IMR-90 (cell line): ENCODE data around the gene EIF3M.

Experiments
- CEBPB ChIP-seq: IDR thresholded peaks from 2 replicates; pipeline ENCODE4 v1.6.1; 2012; ENCODE audit warnings: low read depth, low read length, improper control_type of control experiment
- MXI1 ChIP-seq: IDR thresholded peaks from 2 replicates; pipeline ENCODE4 v1.6.1; 2012; ENCODE audit warnings: low read depth, mild to moderate bottlenecking, low read length, moderate library complexity, borderline replicate concordance
- POLR2A ChIP-seq: IDR thresholded peaks from 2 replicates; pipeline ENCODE4 v1.6.1; 2012; ENCODE audit warnings: mild to moderate bottlenecking, low read depth, low read length
- TF ChIP-seq, protein P1 (sequence below): conservative IDR thresholded peaks from 2 replicates; pipeline ENCODE4 v1.5.1; 2012; ENCODE audit warnings: mild to moderate bottlenecking, low read depth, low read length, improper control_type of control experiment

DNA sequence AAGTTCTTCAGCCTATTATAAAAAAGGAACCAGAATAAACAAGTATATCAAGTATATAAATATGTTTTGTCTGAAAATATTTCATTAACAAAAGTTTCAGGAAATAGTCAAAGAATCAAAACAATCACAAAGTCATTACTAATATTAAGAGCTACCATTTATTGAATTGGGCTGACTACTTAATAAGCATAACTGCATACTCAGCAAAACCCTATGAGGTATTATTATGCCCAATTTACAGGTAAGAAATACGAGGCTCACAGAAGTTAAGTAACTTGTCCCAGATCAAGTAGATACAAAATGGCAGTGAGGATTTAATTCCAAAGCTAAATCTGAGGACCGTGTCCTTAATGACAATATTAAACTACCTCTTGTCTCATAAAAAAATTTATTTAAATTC lies 52.2 kb downstream of the EIF3M start:
- TF ChIP-seq POLR2A (no peak), MXI1 (no peak), CEBPB (no peak)
- TF ChIP-seq, protein P1, sequence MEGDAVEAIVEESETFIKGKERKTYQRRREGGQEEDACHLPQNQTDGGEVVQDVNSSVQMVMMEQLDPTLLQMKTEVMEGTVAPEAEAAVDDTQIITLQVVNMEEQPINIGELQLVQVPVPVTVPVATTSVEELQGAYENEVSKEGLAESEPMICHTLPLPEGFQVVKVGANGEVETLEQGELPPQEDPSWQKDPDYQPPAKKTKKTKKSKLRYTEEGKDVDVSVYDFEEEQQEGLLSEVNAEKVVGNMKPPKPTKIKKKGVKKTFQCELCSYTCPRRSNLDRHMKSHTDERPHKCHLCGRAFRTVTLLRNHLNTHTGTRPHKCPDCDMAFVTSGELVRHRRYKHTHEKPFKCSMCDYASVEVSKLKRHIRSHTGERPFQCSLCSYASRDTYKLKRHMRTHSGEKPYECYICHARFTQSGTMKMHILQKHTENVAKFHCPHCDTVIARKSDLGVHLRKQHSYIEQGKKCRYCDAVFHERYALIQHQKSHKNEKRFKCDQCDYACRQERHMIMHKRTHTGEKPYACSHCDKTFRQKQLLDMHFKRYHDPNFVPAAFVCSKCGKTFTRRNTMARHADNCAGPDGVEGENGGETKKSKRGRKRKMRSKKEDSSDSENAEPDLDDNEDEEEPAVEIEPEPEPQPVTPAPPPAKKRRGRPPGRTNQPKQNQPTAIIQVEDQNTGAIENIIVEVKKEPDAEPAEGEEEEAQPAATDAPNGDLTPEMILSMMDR, result no peak
